ENCODE data around the gene TXNL1.

DNA sequence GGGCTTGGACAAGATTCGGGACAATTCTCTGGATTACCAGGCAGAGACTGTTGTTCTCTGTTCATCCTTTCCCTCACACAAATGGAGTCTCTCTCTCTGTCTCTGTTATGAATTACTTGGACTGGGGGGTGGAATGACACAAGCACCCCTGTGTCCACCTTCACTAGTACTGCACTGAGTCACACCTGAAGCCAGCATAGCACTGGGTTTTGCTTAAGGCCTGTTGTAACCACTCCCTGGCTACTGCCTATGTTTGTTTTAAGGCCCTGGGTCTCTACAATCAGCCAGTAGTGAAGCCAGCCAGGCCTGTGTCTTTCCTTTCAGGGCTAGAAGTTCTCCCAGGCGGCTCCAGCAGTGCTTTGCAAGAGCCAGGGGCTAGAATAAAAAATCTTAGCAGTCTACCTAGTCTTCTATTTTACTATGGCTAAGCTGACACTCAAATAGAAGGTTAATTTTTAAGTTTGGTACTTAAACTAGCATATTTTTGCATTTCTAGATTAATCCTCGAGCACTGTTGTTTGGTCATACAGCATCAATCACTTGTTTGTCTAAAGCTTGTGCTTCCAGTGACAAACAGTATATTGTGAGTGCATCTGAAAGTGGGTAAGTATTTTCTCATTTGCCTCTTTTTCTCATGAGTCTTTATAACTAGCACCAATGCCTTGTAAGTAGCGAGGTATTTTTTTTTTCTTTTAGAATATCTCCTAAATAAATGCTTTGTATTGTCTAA, 40.6 kb upstream of the TXNL1 start:
- TF ChIP-seq, protein P1, sequence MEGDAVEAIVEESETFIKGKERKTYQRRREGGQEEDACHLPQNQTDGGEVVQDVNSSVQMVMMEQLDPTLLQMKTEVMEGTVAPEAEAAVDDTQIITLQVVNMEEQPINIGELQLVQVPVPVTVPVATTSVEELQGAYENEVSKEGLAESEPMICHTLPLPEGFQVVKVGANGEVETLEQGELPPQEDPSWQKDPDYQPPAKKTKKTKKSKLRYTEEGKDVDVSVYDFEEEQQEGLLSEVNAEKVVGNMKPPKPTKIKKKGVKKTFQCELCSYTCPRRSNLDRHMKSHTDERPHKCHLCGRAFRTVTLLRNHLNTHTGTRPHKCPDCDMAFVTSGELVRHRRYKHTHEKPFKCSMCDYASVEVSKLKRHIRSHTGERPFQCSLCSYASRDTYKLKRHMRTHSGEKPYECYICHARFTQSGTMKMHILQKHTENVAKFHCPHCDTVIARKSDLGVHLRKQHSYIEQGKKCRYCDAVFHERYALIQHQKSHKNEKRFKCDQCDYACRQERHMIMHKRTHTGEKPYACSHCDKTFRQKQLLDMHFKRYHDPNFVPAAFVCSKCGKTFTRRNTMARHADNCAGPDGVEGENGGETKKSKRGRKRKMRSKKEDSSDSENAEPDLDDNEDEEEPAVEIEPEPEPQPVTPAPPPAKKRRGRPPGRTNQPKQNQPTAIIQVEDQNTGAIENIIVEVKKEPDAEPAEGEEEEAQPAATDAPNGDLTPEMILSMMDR (IDR thresholded peaks at IDR 0.05): no peak
- no peak for TF ChIP-seq POLR2A (IDR thresholded peaks at IDR 0.05)
